HG03060 (cell line): ENCODE results near the gene PDIA6.

Source experiments
- ATAC-seq: cut with Tn5 transposase; IDR thresholded peaks from one replicate; pipeline ENCODE4 v1.9.1; 2021; ENCODE audit warnings: low read depth, moderate number of reproducible peaks; ENCODE audit not compliant: unreplicated experiment

PDIA6 gene

GRCh38 chr2:10765914-10766313 lies 46.7 kb downstream of the PDIA6 start:
- no peak for ATAC-seq

GRCh38 chr2:10765461-10765860 lies 47.1 kb downstream of the PDIA6 start:
- no peak for ATAC-seq

- ATAC-seq, result no peak
Measured at GRCh38 chr2:10764896-10765295, 47.7 kb downstream of the PDIA6 start.

GRCh38 chr2:10764096-10764785 lies 48.3 kb downstream of the PDIA6 start:
- no peak for ATAC-seq

GRCh38 chr2:10763461-10763800 lies 49.2 kb downstream of the PDIA6 start:
- ATAC-seq, result no peak

GRCh38 chr2:10762651-10763460 lies 49.7 kb downstream of the PDIA6 start:
- ATAC-seq, result no peak

- no peak for ATAC-seq
Measured at GRCh38 chr2:10761591-10761990, 51.0 kb downstream of the PDIA6 start.

- ATAC-seq, result no peak
Measured at GRCh38 chr2:10760794-10761504, 51.6 kb downstream of the PDIA6 start.

- ATAC-seq, result no peak
Measured at GRCh38 chr2:10759151-10759714, 53.4 kb downstream of the PDIA6 start.

- no peak for ATAC-seq
Measured at GRCh38 chr2:10757814-10758286, 54.7 kb downstream of the PDIA6 start.

GRCh38 chr2:10755621-10756020 lies 57.0 kb downstream of the PDIA6 start:
- ATAC-seq, result no peak

GRCh38 chr2:10753876-10754275 lies 58.7 kb downstream of the PDIA6 start:
- no peak for ATAC-seq

GRCh38 chr2:10753156-10753555 lies 59.4 kb downstream of the PDIA6 start:
- ATAC-seq, result no peak

GRCh38 chr2:10752236-10752635 lies 60.3 kb downstream of the PDIA6 start:
- ATAC-seq, result no peak

GRCh38 chr2:10750610-10751009 lies 62.0 kb downstream of the PDIA6 start:
- no peak for ATAC-seq

GRCh38 chr2:10742666-10743065 lies 69.9 kb downstream of the PDIA6 start:
- no peak for ATAC-seq

GRCh38 chr2:10741139-10741538 lies 71.4 kb downstream of the PDIA6 start:
- ATAC-seq, result no peak

- ATAC-seq, result no peak
Measured at GRCh38 chr2:10740226-10740625, 72.4 kb downstream of the PDIA6 start.

GRCh38 chr2:10738192-10738591 lies 74.4 kb downstream of the PDIA6 start:
- no peak for ATAC-seq

GRCh38 chr2:10733980-10734379 lies 78.6 kb downstream of the PDIA6 start:
- ATAC-seq, result no peak

GRCh38 chr2:10733566-10733925 lies 79.0 kb downstream of the PDIA6 start:
- ATAC-seq, result no peak
